ENCODE measurements around the gene PARD3B. TPM values are rescaled to one million over a fixed set of nuclear protein-coding genes. Genes with fewer than 3 reads are reported as not detected.

PARD3B gene
- total and polyA plus RNA-seq, 7 donors: 3.2 to 64.0 (median 42.5) TPM

DNA sequence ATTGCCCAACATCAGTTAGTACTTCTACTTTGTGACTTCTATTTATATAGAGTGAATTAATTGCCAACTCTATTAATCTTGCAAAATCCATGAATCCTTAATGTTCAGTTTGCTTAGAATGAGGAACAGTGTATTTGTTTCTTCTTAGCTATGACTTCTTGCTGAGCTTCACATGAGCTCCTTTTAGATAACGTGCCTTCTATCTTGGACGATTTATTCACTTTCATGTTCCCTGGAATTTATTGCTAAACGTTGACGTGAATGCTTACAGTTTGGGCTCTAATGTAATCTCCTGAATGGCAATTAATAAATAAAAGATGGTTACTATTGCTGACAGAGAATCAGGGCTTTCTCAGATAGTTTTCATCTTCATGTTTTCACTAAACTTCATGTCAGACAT lies 752.6 kb downstream of the PARD3B start:
- 68 to 79% methylated on average over 4 of the region's 4 CpGs for WGBS, 2 donors
- TF ChIP-seq, protein P1, sequence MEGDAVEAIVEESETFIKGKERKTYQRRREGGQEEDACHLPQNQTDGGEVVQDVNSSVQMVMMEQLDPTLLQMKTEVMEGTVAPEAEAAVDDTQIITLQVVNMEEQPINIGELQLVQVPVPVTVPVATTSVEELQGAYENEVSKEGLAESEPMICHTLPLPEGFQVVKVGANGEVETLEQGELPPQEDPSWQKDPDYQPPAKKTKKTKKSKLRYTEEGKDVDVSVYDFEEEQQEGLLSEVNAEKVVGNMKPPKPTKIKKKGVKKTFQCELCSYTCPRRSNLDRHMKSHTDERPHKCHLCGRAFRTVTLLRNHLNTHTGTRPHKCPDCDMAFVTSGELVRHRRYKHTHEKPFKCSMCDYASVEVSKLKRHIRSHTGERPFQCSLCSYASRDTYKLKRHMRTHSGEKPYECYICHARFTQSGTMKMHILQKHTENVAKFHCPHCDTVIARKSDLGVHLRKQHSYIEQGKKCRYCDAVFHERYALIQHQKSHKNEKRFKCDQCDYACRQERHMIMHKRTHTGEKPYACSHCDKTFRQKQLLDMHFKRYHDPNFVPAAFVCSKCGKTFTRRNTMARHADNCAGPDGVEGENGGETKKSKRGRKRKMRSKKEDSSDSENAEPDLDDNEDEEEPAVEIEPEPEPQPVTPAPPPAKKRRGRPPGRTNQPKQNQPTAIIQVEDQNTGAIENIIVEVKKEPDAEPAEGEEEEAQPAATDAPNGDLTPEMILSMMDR (IDR thresholded peaks at IDR 0.05): no peak
- TF ChIP-seq EP300 (IDR thresholded peaks at IDR 0.05) (no peak), POLR2A (IDR thresholded peaks at IDR 0.05) (no peak), POLR2AphosphoS5 (IDR thresholded peaks at IDR 0.05) (no peak)
- DNase-seq: no peak
- Histone ChIP-seq H3K4me3 (no peak overlapping the region), H3K36me3 (peaks cover 0 to 15% (median 3%) of the 10 kb centered on the region in 4 donors), H3K27ac (no peak overlapping the region), H3K27me3 (no peaks in the 10 kb centered on the region), H3K9me3 (no peaks in the 10 kb centered on the region), H3K4me1 (peaks cover 0 to 14% (median 10%) of the 10 kb centered on the region in 4 donors)
- intact Hi-C loops (cut with DNase I): no loop called here

DNA sequence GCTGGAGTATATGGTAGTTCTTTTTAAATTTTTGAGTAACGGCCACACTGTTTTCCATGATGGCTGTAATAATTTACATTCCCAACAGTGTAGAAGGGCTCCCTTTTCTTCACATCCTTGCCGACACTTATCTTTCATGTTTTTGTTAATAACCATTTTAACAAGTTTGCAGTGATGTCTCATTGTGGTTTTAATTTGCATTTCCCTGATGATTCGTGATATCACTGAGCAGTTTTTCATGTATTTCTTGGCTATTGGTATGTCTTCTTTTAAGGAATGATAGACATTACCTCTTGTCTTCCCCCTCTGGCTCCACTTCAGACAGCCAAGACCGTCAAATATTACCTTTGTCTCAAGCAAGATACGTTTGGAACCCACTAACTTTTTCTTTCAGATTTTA lies 765.9 kb downstream of the PARD3B start:
- Histone ChIP-seq H3K27ac (no peak overlapping the region), H3K4me1 (peaks cover 0 to 9% (median 2%) of the 10 kb centered on the region in 4 donors), H3K36me3 (no peaks in the 10 kb centered on the region), H3K9me3 (no peaks in the 10 kb centered on the region), H3K27me3 (no peaks in the 10 kb centered on the region), H3K4me3 (no peak overlapping the region)
- no peak for DNase-seq
- TF ChIP-seq POLR2AphosphoS5 (IDR thresholded peaks at IDR 0.05): no peak
- no peak for TF ChIP-seq EP300 (IDR thresholded peaks at IDR 0.05)
- TF ChIP-seq, protein P1 (IDR thresholded peaks at IDR 0.05): no peak
- no peak for TF ChIP-seq POLR2A (IDR thresholded peaks at IDR 0.05)
- 73 to 74% methylated on average over 5 of the region's 5 CpGs for WGBS, 2 donors
- intact Hi-C loops (cut with DNase I): no loop called here

DNA sequence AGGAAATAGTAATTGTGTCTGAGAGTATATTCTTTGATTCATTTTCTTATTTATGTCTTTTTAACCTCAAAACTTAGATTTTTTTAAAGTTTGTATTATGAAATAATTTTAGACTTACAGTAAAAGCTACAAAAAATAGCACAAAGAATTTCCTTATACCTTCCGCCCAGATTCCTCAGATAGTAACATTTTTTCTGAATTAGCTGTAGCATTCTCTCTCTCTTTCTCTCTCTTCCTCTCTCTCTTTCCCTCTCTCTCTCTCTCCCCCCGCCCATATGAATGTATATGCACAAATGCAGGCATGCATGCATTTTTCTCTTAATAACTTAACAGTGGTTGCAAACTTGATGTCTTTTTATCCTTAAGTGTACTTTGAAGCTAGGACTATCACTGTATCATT lies 776.0 kb downstream of the PARD3B start:
- Histone ChIP-seq H3K4me3 (no peak overlapping the region), H3K4me1 (no peaks in the 10 kb centered on the region), H3K36me3 (no peaks in the 10 kb centered on the region), H3K9me3 (no peaks in the 10 kb centered on the region), H3K27me3 (no peaks in the 10 kb centered on the region), H3K27ac (no peak overlapping the region)
- WGBS, 2 donors: 88 to 89% methylated on average over 2 of the region's 2 CpGs
- TF ChIP-seq EP300 (IDR thresholded peaks at IDR 0.05) (no peak), POLR2AphosphoS5 (IDR thresholded peaks at IDR 0.05) (no peak), POLR2A (IDR thresholded peaks at IDR 0.05) (no peak)
- TF ChIP-seq, protein P1 (IDR thresholded peaks at IDR 0.05): no peak
- intact Hi-C loops (cut with DNase I): no loop called here
- no peak for DNase-seq

DNA sequence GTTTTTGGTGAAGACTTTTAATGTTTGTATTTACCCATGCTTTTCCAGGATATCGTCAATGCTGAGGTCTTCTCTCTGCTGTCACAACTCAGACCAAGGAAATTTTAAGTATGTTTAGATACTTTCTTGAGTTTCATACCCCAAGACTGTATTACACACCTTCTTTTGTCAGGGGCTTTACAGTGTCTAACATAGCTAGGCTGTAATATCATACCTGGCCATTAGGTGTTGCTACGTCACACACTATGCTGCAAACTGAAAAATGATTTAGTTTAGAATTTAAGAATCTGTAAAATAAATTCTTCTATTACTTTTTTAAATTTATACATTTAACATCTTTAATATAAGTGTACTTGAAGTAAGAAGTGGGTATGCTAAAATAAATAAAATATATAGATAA lies 778.7 kb downstream of the PARD3B start:
- Histone ChIP-seq H3K4me1 (no peaks in the 10 kb centered on the region), H3K27ac (no peak overlapping the region), H3K36me3 (no peaks in the 10 kb centered on the region), H3K4me3 (no peak overlapping the region), H3K27me3 (no peaks in the 10 kb centered on the region), H3K9me3 (no peaks in the 10 kb centered on the region)
- intact Hi-C loops (cut with DNase I): no loop called here
- DNase-seq: no peak
- 92 to 96% methylated on average over 2 of the region's 2 CpGs for WGBS, 2 donors
- TF ChIP-seq POLR2AphosphoS5 (IDR thresholded peaks at IDR 0.05): no peak
- TF ChIP-seq, protein P1 (IDR thresholded peaks at IDR 0.05): peak in 2 of 4 experiments; percentile 16 to 40

DNA sequence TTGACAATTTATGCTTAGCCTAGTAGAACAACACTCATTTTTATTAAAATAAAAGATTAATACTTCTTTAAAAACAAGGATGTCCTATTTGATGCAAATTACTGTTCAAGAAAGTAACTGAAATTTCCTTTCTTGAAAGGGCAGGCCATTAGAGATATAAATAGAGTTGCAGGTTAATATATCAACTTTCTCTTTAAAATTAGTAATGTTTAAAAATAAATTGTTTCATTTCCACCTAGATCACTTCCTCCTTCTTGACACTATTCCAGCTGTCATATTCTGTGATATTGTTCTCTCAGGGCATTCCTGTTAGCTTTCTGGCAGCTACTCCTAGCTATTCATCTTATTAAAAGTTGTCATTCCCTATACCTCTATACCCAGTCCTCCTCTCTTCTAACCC lies 779.1 kb downstream of the PARD3B start:
- TF ChIP-seq, protein P1 (IDR thresholded peaks at IDR 0.05): no peak
- no peak for TF ChIP-seq EP300 (IDR thresholded peaks at IDR 0.05)
- TF ChIP-seq POLR2AphosphoS5 (IDR thresholded peaks at IDR 0.05): no peak
- Histone ChIP-seq H3K4me1 (no peaks in the 10 kb centered on the region), H3K9me3 (no peaks in the 10 kb centered on the region), H3K4me3 (no peak overlapping the region), H3K36me3 (no peaks in the 10 kb centered on the region), H3K27me3 (no peaks in the 10 kb centered on the region), H3K27ac (no peak overlapping the region)
- intact Hi-C loops (cut with DNase I): no loop called here
- no peak for DNase-seq

Measured in sigmoid colon (tissue), 7 donors.